ENCODE measurements around the gene FCMR.

- no peak for TF ChIP-seq CTCF (conservative IDR thresholded peaks at IDR 0.05; ENCODE audit: low read depth in 2 of 2)
- no peak for TF ChIP-seq REST (IDR thresholded peaks at IDR 0.05; ENCODE audit: unreplicated experiment)
These were observed 30.4 kb upstream of the FCMR start for GRCh38 chr1:206952171-206952570.
